SIG-M5 treated with dmso at 0.1 percent for 504 hours (cell line): ENCODE data around the gene GNB1L.

Source experiments
- DNase-seq: peaks from one replicate; lab custom pipeline; 2025; ENCODE audit not compliant: unreplicated experiment; lab: John Stamatoyannopoulos, UW

GNB1L gene

GRCh38 chr22:19765477-19766239, 89.0 kb downstream of the GNB1L start:
- peak; percentile 29 for DNase-seq

- DNase-seq: no peak
Observed at GRCh38 chr22:19764636-19765476, 89.8 kb downstream of the GNB1L start.

GRCh38 chr22:19764299-19764593, 90.4 kb downstream of the GNB1L start:
- DNase-seq: no peak

- no peak for DNase-seq
Observed at GRCh38 chr22:19763458-19764298, 91.0 kb downstream of the GNB1L start.

GRCh38 chr22:19762568-19763457, 91.9 kb downstream of the GNB1L start:
- no peak for DNase-seq

GRCh38 chr22:19761725-19762567, 92.7 kb downstream of the GNB1L start:
- DNase-seq: no peak

DNA sequence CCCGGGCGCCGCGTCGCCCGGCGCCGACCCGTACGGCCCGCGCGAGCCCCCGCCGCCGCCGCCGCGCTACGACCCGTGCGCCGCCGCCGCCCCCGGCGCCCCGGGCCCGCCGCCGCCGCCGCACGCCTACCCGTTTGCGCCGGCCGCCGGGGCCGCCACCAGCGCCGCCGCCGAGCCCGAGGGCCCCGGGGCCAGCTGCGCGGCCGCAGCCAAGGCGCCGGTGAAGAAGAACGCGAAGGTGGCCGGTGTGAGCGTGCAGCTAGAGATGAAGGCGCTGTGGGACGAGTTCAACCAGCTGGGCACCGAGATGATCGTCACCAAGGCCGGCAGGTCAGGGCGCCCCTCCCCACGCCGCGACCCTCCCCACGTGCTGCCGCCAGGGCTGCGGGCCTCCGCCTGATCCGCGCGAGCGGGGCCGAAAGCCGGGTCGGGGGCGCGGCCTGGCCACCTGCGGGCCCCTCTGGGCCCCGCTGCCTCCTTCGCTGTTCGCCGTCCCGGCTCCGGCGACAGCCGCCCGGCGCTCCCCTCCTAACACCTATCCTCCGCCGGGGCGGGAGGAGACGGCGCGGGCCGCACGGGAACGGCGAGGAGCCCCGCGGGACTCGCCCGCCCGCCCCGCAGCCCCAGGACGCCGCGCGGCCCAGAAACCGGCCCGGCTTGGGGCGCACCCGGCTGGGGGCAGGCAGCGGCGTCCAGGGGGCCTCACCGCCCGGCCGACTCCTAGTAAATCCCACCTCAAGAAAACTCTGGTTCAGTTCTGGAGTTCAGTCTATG, 93.5 kb downstream of the GNB1L start:
- no peak for DNase-seq

DNA sequence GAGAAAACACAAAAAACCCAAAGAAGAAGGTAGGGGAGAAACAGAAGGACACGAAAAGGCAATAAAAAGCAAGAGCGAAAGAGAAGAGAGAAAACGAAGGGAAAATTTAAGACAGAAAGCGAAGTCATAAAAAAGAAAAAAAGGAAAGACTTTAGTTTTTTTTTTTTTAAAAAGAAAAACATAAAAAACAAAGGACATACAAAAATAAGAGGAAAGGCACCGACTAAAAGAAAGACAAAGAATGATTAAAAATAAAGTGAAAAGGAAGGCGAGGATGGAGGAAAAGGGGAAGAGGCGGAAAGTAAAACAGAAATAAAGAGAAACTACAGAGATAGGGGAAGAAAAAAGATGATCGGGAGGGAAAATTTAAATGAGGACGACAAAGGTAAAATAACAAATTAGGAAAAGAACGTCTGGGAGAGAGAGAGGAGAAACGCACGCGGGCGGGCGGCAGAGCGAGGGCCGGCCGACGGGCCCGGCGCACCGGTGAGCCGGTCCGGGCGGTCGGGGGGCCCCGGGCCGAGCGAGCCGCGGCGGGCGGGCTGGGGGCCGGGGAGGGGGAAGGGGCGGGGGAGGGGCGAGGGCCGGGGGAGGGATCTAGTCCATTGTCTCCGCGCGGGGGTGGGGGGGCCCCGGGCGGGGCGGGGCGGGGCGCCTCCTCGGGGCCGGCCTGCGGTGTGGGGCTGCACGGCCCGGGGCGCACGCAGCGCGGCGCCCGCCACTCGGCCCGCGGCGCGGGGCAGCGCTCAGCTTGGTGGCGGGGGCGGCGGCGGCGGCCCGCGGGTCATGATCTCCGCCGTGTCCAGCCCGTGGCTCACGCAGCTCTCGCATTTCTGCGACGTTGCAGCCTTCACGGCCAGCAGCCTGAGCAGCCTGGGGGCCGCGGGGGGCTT, 94.4 kb downstream of the GNB1L start, which contains the start of gene TBX1:
Gene TBX1 (plus strand): TSS at position 721 of the 893 bp plus-strand sequence. CDS start 66 bp downstream, at position 787.
- DNase-seq: no peak

DNA sequence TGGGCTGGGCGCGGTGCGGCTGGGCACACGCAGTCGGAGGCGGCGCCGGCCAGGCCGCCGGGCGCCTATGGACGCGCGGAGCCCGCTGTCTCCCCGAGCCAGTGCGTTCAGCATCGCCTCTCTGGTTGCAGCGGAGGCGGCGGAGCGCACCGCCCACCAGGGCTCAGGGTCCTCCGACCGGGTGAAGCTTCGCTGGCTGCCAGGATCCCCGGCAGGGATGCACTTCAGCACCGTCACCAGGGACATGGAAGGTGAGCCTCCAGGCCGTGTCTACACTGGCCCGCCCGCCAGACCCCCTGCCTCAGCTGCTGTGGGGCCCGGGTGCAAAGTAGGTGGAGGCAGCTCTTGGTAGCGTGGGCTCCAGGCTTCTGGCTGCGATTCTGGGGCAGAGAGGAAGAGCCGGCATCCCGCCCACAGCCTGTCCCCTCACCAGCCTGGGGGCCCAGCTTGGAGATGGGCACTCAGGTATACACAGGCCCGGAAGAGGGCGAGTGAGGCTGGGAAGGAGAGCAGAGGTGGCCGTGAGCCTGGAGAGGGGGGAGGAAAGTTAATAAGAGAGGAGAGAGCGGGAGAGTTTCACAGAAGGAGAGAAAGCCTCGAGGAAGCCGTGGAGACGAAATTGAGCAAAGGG, 95.1 kb downstream of the GNB1L start:
- DNase-seq: no peak

DNA sequence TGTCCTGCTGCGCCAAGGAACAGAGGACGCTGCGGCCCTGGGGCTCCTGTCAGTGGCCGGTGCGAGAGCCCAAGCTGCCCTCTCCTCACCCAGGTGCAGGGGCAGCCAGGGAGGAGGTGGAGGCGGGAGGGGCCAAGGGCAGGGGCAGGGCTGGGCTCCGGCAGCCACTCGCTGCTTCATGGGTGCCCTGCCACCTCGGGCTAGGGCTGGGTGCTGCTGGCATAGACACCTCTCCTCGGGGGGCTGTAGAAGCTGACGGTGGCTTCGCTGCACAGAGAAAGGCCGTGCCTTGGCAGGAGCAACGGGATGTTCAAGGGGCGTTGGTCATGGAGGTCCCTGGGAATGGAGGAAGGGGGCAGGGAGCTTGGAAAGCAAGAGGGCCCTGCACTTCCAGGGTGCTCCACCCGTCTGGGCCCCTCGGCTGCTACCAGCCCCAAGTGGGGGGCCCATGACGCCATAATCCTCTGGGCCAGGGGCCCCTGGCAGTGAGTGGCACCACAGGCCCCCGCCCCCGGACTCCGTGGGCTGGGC, 95.7 kb downstream of the GNB1L start:
- no peak for DNase-seq

DNA sequence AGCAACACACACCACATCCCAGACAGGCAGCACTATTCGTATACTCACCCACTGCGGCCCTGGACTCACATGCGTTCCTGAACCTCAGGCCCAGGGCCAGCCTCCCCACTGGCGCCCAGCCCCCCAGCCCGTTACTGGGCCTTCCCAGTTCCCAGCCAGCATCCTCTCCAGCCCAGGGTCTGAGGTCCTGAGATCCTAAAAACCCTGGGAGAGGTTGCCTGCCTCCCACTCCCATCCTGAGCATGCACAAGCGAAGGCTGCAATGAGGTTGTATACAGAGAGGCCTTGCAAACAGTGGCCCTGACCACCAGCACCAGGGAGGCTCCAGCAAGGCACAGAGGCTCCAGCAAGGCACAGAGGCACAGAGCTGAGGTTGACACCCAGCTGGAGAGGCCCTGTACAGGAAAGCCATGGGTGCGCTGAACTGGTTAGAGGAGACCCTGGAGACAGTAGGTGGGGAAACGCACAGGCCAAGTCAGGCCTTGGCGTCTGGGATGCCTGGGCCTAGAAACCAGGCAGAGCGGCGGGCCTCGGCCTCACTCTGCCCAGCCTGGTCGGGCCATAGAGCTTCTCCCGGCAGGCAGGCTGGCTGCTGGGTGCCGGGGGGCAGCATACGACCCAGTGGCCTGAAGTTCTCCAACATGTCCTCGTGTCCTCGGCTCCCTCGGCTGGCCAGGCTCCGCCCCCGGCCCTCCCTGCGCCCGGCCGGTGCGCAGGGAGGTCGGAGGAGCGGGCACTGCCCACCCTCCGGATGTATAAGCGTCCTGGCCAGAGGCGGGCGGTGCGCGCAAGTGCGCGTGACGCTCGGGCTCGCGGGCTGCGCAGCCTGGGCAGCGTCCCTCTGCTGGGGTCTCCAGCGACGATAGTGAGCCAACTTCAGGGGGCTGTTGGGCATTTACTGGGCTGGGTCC, 96.4 kb downstream of the GNB1L start:
- DNase-seq: no peak

GRCh38 chr22:19757140-19757984, 97.3 kb downstream of the GNB1L start:
- DNase-seq: no peak

- no peak for DNase-seq
Observed at GRCh38 chr22:19756288-19757128, 98.2 kb downstream of the GNB1L start.

DNA sequence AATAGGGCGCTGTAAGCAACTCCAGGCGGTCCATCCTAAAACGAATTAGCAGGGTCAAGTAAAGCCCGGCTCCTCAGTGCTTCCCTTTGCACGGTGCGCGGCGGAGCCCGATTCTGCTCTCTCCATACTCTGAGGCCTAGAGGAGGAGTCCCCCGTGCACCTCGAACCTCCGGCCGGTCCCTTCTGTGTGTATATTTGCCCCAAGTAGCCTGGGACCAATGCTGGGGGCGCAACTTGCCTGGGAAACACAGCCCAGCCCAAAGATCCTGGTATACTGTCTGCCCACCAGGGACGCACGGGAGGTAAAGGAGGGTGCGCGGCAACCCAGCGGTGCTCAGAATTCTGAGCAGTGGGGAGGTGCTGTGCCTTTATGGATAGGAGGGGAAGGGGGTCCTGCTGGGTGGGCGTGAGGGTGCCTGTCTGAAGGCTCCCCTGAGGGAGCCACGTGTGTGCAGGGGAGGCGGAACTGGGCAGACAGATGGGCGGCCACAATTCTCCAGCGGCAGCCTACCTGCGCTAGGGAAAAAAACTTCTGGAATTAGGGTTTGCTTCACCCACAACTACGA, 98.9 kb downstream of the GNB1L start:
- DNase-seq: no peak
